HCT116 (cell line): ENCODE measurements around the gene DCD.

Experiments used
- CTCF ChIP-seq, 3 experiments: fragments of 200-600 bp in 1 of 3; sonication (generic) in 1 of 3; IDR thresholded peaks in 2 of 3; conservative IDR thresholded peaks in 1 of 3; 2 replicates each; pipeline ENCODE4 v1.5.1; 2012 to 2017; ENCODE audit warnings: low read depth in 2 of 3, low read length in 2 of 3, antibody characterized with exemption in 1 of 3, borderline replicate concordance in 1 of 3, control low read depth in 1 of 3, mild to moderate bottlenecking in 1 of 3, mixed read lengths in 1 of 3, mixed run types in 1 of 3, moderate library complexity in 1 of 3; ENCODE audit not compliant: insufficient read depth in 1 of 3
- EGR1 ChIP-seq: IDR thresholded peaks from 2 replicates; pipeline ENCODE4 v1.6.1; 2012; ENCODE audit warnings: low read depth
- MAX ChIP-seq: IDR thresholded peaks from 2 replicates; pipeline ENCODE4 v1.6.1; 2012
- POLR2A ChIP-seq: IDR thresholded peaks from 2 replicates; pipeline ENCODE4 v1.7.0; 2011; ENCODE audit warnings: borderline replicate concordance; ENCODE audit not compliant: insufficient read depth, insufficient read length; ENCODE audit errors: extremely low read depth
- POLR2AphosphoS5 ChIP-seq: IDR thresholded peaks from 2 replicates; pipeline ENCODE4 v1.6.1; 2011; ENCODE audit warnings: mild to moderate bottlenecking, low read depth, low read length, moderate library complexity
- YY1 ChIP-seq: IDR thresholded peaks from 2 replicates; pipeline ENCODE4 v1.6.1; 2011; ENCODE audit warnings: low read length, low read depth, moderate library complexity, mild to moderate bottlenecking; ENCODE audit not compliant: insufficient replicate concordance; ENCODE audit errors: extremely low read depth
- ZBTB33 ChIP-seq: IDR thresholded peaks from 2 replicates; pipeline ENCODE4 v1.6.1; 2011; ENCODE audit warnings: mild to moderate bottlenecking, low read length, moderate library complexity; ENCODE audit not compliant: insufficient replicate concordance; ENCODE audit errors: extremely low read depth
- ZFX ChIP-seq: fragments of 450-650 bp; IDR thresholded peaks from 2 replicates; pipeline ENCODE4 v1.6.1; 2017
- ZNF274 ChIP-seq: fragments of 200-500 bp; sonication (Bioruptor generic); IDR thresholded peaks from 2 replicates; pipeline ENCODE4 v1.6.1; 2014; ENCODE audit warnings: mild to moderate bottlenecking, low read depth, low read length, inconsistent platforms

GRCh38 chr12:54661048-54661447 lies 12.9 kb upstream of the DCD start:
- TF ChIP-seq YY1 (no peak), CTCF (IDR thresholded peaks at IDR 0.05 in 2 of 3, conservative IDR thresholded peaks at IDR 0.05 in 1 of 3; ENCODE audit: borderline replicate concordance in 1 of 3, insufficient read depth in 1 of 3, low read depth in 2 of 3, low read length in 2 of 3) (no peak), ZBTB33 (no peak), EGR1 (no peak), POLR2AphosphoS5 (no peak), POLR2A (no peak), MAX (no peak), ZNF274 (no peak), ZFX (no peak)
